Activated CD8-positive, alpha-beta memory T cell treated with anti-CD3 and anti-CD28 coated beads, Interleukin-2, amount 10 ng/mL, durations not matched to agents 7 days and 5 days (primary cell): Measurements from ENCODE around the gene MAPK8IP2. TPM values are rescaled to one million over a fixed set of nuclear protein-coding genes. Genes with fewer than 3 reads are reported as not detected.

Source experiments
- ATAC-seq: fragments of 150-1000 bp; cut with Tn5 transposase; one replicate; pipeline ENCODE4 v1.10.0; 2021; ENCODE audit warnings: moderate library complexity
- CTCF ChIA-PET: fragments of 350-600 bp; sonication (Branson Sonifier 250); formaldehyde crosslinking; loops from one replicate; lab custom pipeline; 2021; ENCODE audit warnings: antibody characterized with exemption; lab: Charles Lee
- DNase-seq: peaks from one replicate; pipeline ENCODE4 v3.0.0-alpha.2; 2020
- H3K27ac Mint-ChIP-seq: one replicate; pipeline ENCODE4 v1.8.0; 2021; ENCODE audit warnings: mild to moderate bottlenecking, mixed read lengths
- H3K27me3 Mint-ChIP-seq: one replicate; pipeline ENCODE4 v1.8.0; 2021; ENCODE audit warnings: mixed read lengths
- H3K36me3 Mint-ChIP-seq: one replicate; pipeline ENCODE4 v1.8.0; 2021; ENCODE audit warnings: mild to moderate bottlenecking, mixed read lengths
- H3K4me1 Mint-ChIP-seq: one replicate; pipeline ENCODE4 v1.8.0; 2021; ENCODE audit warnings: mixed read lengths
- H3K4me3 Mint-ChIP-seq: one replicate; pipeline ENCODE4 v1.8.0; 2021; ENCODE audit warnings: mild to moderate bottlenecking, moderate library complexity, mixed read lengths
- H3K9me3 Mint-ChIP-seq: one replicate; pipeline ENCODE4 v1.8.0; 2022; ENCODE audit warnings: low read depth, mixed read lengths
- total RNA-seq, 2 experiments: library from RNA; stranded (reverse); gene quantifications; one replicate each; pipeline ENCODE4 v1.2.3, GENCODE V29; 2021

The MAPK8IP2 gene
- total RNA-seq, 2 experiments from 2014 or later, result 0.19 to 0.29 TPM

GRCh38 chr22:50586416-50586815, 14.2 kb upstream of the MAPK8IP2 start:
- no peaks in the 10 kb centered on the region for H3K9me3 Mint-ChIP-seq
- no peak overlapping the region for H3K4me3 Mint-ChIP-seq
- H3K4me1 Mint-ChIP-seq, result peaks cover 14% of the 10 kb centered on the region
- peaks cover 8% of the 10 kb centered on the region for H3K27me3 Mint-ChIP-seq
- no peak for ATAC-seq
- H3K36me3 Mint-ChIP-seq, result no peaks in the 10 kb centered on the region
- CTCF ChIA-PET, result no interaction called here
- no peak overlapping the region for H3K27ac Mint-ChIP-seq
- DNase-seq, result no peak

GRCh38 chr22:50587407-50587806, 13.2 kb upstream of the MAPK8IP2 start:
- DNase-seq (no peak), ATAC-seq (no peak)
- H3K36me3 Mint-ChIP-seq, result peaks cover 1% of the 10 kb centered on the region
- no peaks in the 10 kb centered on the region for H3K9me3 Mint-ChIP-seq
- peaks cover 8% of the 10 kb centered on the region for H3K4me1 Mint-ChIP-seq
- H3K27ac Mint-ChIP-seq, result no peak overlapping the region
- CTCF ChIA-PET, result interaction anchor here (1.3 kb wide), 1 partner anchor 25 kb away, joined by 6 read pairs; the partner anchor contains the start of gene SYCE3
- peaks cover 8% of the 10 kb centered on the region for H3K27me3 Mint-ChIP-seq
- no peak overlapping the region for H3K4me3 Mint-ChIP-seq

GRCh38 chr22:50595189-50595588, 5.4 kb upstream of the MAPK8IP2 start:
- H3K9me3 Mint-ChIP-seq, result no peaks in the 10 kb centered on the region
- no peak overlapping the region for H3K4me3 Mint-ChIP-seq
- peaks cover 4% of the 10 kb centered on the region for H3K4me1 Mint-ChIP-seq
- H3K27ac Mint-ChIP-seq, result no peak overlapping the region
- ATAC-seq (no peak), DNase-seq (no peak)
- H3K27me3 Mint-ChIP-seq, result peaks cover 21% of the 10 kb centered on the region
- CTCF ChIA-PET, result no interaction called here
- H3K36me3 Mint-ChIP-seq, result peaks cover 1% of the 10 kb centered on the region

DNA sequence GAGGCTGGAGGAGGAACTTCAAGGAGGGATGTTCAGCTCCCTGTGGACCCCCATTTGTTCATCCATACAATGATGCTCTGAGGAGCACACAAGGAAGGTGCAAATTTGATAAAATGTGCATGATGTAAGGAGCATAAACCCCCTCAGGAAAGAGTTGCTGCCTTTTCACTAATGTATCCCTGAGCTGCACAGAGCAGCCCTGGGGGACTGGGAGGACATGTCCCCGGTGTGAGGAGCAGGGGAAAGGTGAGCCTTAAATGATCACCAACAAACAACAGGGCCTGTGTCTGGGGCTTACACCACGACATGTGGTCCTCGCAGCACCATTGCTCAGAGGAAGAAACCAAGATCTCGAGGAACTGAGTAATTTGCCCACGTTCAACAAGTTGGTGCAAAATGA, 3.5 kb upstream of the MAPK8IP2 start:
- CTCF ChIA-PET, result no interaction called here
- Mint-ChIP-seq H3K27ac (no peak overlapping the region), H3K27me3 (peaks cover 25% of the 10 kb centered on the region), H3K4me3 (no peak overlapping the region), H3K9me3 (no peaks in the 10 kb centered on the region), H3K36me3 (no peaks in the 10 kb centered on the region), H3K4me1 (peaks cover 6% of the 10 kb centered on the region)
- no peak for DNase-seq
- ATAC-seq, result no peak

GRCh38 chr22:50599816-50600455, 657 bp upstream of the MAPK8IP2 start:
- Mint-ChIP-seq H3K9me3 (no peaks in the 10 kb centered on the region), H3K36me3 (no peaks in the 10 kb centered on the region), H3K27me3 (peaks cover 40% of the 10 kb centered on the region), H3K27ac (no peak overlapping the region), H3K4me1 (peaks cover 6% of the 10 kb centered on the region), H3K4me3 (peak overlapping the region; percentile 27)
- ATAC-seq, result peak; percentile 92
- peak; percentile 75 for DNase-seq
- CTCF ChIA-PET, result interaction anchor here (1.1 kb wide), 1 partner anchor 21 kb away, joined by 3 read pairs; no protein-coding TSS in a partner anchor

DNA sequence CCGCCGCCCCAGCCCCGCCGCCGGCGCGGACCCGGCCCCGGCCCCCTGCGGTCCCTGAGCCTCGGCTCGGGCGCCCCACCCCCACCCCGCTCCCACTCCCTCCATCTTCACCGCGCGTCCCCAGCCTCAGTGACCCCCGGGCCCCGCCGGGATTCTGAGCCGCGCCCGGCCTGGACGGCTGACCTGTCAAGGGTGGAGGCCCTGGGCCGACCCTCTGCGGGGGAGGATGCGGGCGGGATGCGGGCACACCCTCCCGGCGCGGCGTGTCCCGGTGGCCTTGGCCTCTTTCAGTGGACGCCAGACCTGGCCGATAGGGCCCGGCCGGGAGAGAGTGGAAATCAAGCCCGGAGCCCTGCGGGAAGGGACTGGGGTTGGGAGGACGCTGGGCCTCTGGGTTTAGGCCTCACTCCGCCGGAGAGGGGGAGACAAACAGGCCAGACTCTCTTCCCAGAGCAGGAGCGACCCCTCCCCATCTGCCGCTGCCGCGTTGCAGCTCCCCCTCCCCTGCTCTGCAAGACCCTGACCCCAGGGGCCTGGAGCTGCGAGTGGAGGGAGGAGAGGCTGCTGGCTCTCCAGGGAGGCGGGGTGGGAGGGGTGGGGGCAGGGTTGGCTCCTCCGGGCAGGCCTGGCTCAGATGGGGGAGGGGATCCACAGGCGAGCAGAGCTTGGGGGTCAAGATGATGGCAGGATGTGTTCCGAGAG, 525 bp downstream of the MAPK8IP2 start:
- Mint-ChIP-seq H3K9me3 (no peaks in the 10 kb centered on the region), H3K27ac (no peak overlapping the region), H3K4me1 (peaks cover 6% of the 10 kb centered on the region), H3K36me3 (no peaks in the 10 kb centered on the region), H3K4me3 (no peak overlapping the region), H3K27me3 (peaks cover 48% of the 10 kb centered on the region)
- CTCF ChIA-PET, result interaction anchor here (2.1 kb wide), 1 partner anchor 20 kb away, joined by 4 read pairs; no protein-coding TSS in a partner anchor
- ATAC-seq, result no peak
- DNase-seq, result no peak

DNA sequence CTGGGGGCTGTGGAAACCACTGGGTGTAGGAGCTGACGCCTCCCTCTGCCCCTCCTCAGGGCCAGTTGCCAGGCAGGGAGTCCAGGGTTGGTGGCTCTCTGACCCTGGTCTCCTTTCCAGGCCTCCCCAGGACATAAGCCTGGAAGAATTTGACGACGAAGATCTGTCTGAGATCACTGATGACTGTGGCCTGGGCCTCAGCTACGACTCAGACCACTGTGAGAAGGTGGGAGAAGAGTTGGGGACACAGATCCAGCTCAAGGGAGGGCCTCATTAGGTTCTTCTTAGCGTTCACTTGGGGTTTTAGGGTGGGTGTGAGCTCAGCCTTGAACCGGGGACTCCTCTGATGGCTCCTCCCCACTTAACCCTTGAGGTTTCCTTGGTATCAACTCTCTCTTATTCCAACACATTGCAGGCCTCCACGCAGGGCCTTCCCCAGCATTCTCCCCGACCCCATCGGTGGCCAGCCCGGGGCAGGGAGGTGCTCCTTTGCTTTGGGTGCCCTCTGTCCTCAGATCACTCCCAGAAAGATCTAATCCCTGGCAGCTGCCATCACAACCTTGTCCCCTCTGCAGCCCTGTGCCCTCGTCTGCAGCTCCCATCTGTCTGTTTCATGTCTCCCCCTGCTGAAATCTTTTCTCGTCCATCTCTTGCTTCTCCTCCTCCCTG, 1.2 kb downstream of the MAPK8IP2 start:
- Mint-ChIP-seq H3K27ac (no peak overlapping the region), H3K27me3 (peaks cover 46% of the 10 kb centered on the region), H3K9me3 (no peaks in the 10 kb centered on the region), H3K36me3 (no peaks in the 10 kb centered on the region), H3K4me1 (peaks cover 6% of the 10 kb centered on the region), H3K4me3 (peak overlapping the region; percentile 24)
- ATAC-seq, result no peak
- DNase-seq, result no peak
- CTCF ChIA-PET, result interaction anchor here (2.1 kb wide), 1 partner anchor 20 kb away, joined by 4 read pairs; no protein-coding TSS in a partner anchor

DNA sequence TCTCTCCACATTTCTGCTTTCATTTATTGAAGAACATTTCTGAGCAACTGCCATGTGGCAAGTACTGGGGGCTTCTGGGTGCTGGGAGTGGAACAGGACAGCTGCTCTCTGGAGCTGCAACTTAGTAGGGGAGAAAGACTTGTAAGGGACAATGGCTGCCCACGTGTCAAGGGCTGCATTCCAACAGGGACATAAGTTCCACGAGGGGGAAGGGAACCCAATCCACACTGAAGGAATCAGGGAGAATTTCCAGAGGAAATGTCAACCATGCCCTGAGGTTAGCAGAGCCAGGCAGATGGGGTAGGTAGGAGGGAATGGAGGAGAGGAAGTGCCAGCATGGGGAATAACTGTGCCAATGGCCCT, 1.7 kb downstream of the MAPK8IP2 start:
- no peak for DNase-seq
- no peak overlapping the region for H3K4me3 Mint-ChIP-seq
- peaks cover 6% of the 10 kb centered on the region for H3K4me1 Mint-ChIP-seq
- no peak for ATAC-seq
- no peaks in the 10 kb centered on the region for H3K36me3 Mint-ChIP-seq
- CTCF ChIA-PET, result interaction anchor here (2.1 kb wide), 1 partner anchor 19 kb away, joined by 4 read pairs; no protein-coding TSS in a partner anchor
- no peaks in the 10 kb centered on the region for H3K9me3 Mint-ChIP-seq
- H3K27ac Mint-ChIP-seq, result no peak overlapping the region
- peaks cover 44% of the 10 kb centered on the region for H3K27me3 Mint-ChIP-seq

GRCh38 chr22:50603511-50604255, 3.1 kb downstream of the MAPK8IP2 start:
- no peaks in the 10 kb centered on the region for H3K36me3 Mint-ChIP-seq
- peaks cover 46% of the 10 kb centered on the region for H3K27me3 Mint-ChIP-seq
- CTCF ChIA-PET, result no interaction called here
- DNase-seq (no peak), ATAC-seq (no peak)
- no peak overlapping the region for H3K4me3 Mint-ChIP-seq
- H3K27ac Mint-ChIP-seq, result no peak overlapping the region
- H3K4me1 Mint-ChIP-seq, result peaks cover 6% of the 10 kb centered on the region
- H3K9me3 Mint-ChIP-seq, result no peaks in the 10 kb centered on the region

DNA sequence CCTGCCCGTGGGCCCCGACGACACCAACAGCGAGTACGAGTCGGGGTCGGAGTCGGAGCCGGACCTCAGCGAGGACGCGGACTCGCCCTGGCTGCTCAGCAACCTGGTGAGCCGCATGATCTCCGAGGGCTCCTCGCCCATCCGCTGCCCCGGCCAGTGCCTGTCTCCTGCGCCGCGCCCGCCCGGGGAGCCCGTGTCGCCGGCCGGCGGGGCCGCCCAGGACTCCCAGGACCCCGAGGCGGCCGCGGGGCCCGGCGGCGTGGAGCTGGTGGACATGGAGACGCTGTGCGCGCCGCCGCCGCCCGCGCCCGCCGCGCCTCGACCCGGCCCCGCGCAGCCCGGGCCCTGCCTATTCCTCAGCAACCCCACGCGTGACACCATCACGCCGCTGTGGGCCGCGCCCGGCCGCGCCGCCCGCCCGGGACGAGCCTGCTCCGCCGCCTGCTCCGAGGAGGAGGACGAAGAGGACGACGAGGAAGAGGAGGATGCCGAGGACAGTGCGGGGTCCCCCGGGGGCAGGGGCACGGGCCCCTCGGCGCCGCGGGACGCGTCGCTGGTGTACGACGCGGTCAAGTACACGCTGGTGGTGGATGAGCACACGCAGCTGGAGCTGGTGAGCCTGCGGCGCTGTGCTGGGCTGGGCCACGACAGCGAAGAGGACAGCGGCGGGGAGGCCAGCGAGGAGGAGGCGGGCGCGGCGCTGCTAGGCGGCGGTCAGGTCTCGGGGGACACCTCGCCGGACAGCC, 3.8 kb downstream of the MAPK8IP2 start:
- CTCF ChIA-PET, result no interaction called here
- ATAC-seq (no peak), DNase-seq (no peak)
- H3K9me3 Mint-ChIP-seq, result no peaks in the 10 kb centered on the region
- H3K4me3 Mint-ChIP-seq, result no peak overlapping the region
- H3K4me1 Mint-ChIP-seq, result peaks cover 6% of the 10 kb centered on the region
- peaks cover 43% of the 10 kb centered on the region for H3K27me3 Mint-ChIP-seq
- no peaks in the 10 kb centered on the region for H3K36me3 Mint-ChIP-seq
- H3K27ac Mint-ChIP-seq, result no peak overlapping the region

GRCh38 chr22:50605002-50605612, 4.5 kb downstream of the MAPK8IP2 start:
- ATAC-seq (no peak), DNase-seq (no peak)
- Mint-ChIP-seq H3K9me3 (no peaks in the 10 kb centered on the region), H3K27me3 (peaks cover 36% of the 10 kb centered on the region), H3K4me3 (no peak overlapping the region), H3K27ac (no peak overlapping the region), H3K4me1 (peaks cover 2% of the 10 kb centered on the region), H3K36me3 (no peaks in the 10 kb centered on the region)
- CTCF ChIA-PET, result interaction anchor here (1.8 kb wide), 1 partner anchor 57 kb away, joined by 4 read pairs; no protein-coding TSS in a partner anchor

DNA sequence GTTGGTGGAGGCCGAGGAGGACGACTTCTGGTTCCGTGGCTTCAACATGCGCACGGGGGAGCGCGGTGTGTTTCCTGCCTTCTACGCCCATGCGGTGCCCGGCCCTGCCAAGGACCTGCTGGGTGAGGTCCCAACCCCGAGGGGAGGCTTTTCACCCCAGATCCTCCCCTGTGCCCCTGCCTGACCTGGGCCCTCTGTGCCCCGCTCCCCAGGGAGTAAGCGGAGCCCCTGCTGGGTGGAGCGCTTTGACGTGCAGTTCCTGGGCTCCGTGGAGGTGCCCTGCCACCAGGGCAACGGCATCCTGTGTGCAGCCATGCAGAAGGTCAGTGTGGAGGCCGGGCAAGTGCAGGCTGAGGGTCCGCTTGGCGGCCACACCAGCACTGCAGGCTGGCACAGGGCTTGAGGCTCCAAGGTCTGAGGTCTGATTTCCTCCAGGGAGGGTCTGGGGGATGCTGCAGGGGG, 5.1 kb downstream of the MAPK8IP2 start:
- peaks cover 2% of the 10 kb centered on the region for H3K4me1 Mint-ChIP-seq
- no peak overlapping the region for H3K4me3 Mint-ChIP-seq
- H3K9me3 Mint-ChIP-seq, result no peaks in the 10 kb centered on the region
- no peaks in the 10 kb centered on the region for H3K36me3 Mint-ChIP-seq
- ATAC-seq (no peak), DNase-seq (no peak)
- peaks cover 36% of the 10 kb centered on the region for H3K27me3 Mint-ChIP-seq
- CTCF ChIA-PET, result interaction anchor here (1.8 kb wide), 1 partner anchor 58 kb away, joined by 4 read pairs; no protein-coding TSS in a partner anchor
- no peak overlapping the region for H3K27ac Mint-ChIP-seq
